Neural progenitor cell (in vitro differentiated cells): Measurements from ENCODE around the gene BCOR. TPM values are rescaled to one million over a fixed set of nuclear protein-coding genes. Genes with fewer than 3 reads are reported as not detected.

ENCODE experiments used
- DNase-seq: peaks from one replicate; pipeline ENCODE4 v3.0.0-alpha.2; 2016; ENCODE audit warnings: low spot score
- H2AFZ ChIP-seq: fragments of 200-600 bp; sonication (generic); replicated peaks from 2 replicates; pipeline ENCODE4 v1.6.1; 2016; ENCODE audit warnings: antibody characterized with exemption
- H3F3A ChIP-seq: fragments of 200-600 bp; sonication (generic); 2 replicates; pipeline ENCODE4 v1.6.1; 2016; ENCODE audit warnings: antibody characterized with exemption, low read depth
- H3K27ac ChIP-seq: fragments of 200-600 bp; sonication (generic); 2 replicates; pipeline ENCODE4 v1.5.1; 2016; ENCODE audit warnings: mild to moderate bottlenecking
- H3K27me3 ChIP-seq: fragments of 200-600 bp; sonication (generic); 2 replicates; pipeline ENCODE4 v1.6.1; 2016; ENCODE audit warnings: mild to moderate bottlenecking, moderate library complexity
- H3K36me3 ChIP-seq: fragments of 200-600 bp; sonication (generic); 2 replicates; pipeline ENCODE4 v1.5.1; 2016
- H3K4me1 ChIP-seq: fragments of 200-600 bp; sonication (generic); 2 replicates; pipeline ENCODE4 v1.6.1; 2016; ENCODE audit warnings: mixed run types
- H3K4me2 ChIP-seq: fragments of 200-600 bp; sonication (generic); 2 replicates; pipeline ENCODE4 v1.6.1; 2016
- H3K4me3 ChIP-seq: fragments of 200-600 bp; sonication (generic); 2 replicates; pipeline ENCODE4 v1.5.1; 2016
- H3K79me2 ChIP-seq: fragments of 200-600 bp; sonication (generic); 2 replicates; pipeline ENCODE4 v1.6.1; 2016; ENCODE audit warnings: low read depth
- H3K9ac ChIP-seq: fragments of 200-600 bp; sonication (generic); 2 replicates; pipeline ENCODE4 v1.6.1; 2016
- H3K9me3 ChIP-seq: fragments of 200-600 bp; sonication (generic); 2 replicates; pipeline ENCODE4 v1.5.1; 2016; ENCODE audit warnings: low read depth
- H4K20me1 ChIP-seq: fragments of 200-600 bp; sonication (generic); 2 replicates; pipeline ENCODE4 v1.6.1; 2016; ENCODE audit warnings: low read depth
- H3K27ac Mint-ChIP-seq: 3 replicates; pipeline ENCODE4 v1.8.0; 2021; ENCODE audit warnings: mixed read lengths
- H3K27me3 Mint-ChIP-seq: 2 replicates; pipeline ENCODE4 v1.8.0; 2022; ENCODE audit warnings: low read depth, mild to moderate bottlenecking, inconsistent platforms, moderate library complexity, mixed read lengths; ENCODE audit not compliant: insufficient read depth
- H3K36me3 Mint-ChIP-seq: 3 replicates; pipeline ENCODE4 v1.8.0; 2021; ENCODE audit warnings: mixed read lengths
- H3K4me1 Mint-ChIP-seq: 3 replicates; pipeline ENCODE4 v1.8.0; 2021; ENCODE audit warnings: mixed read lengths
- H3K4me3 Mint-ChIP-seq: 3 replicates; pipeline ENCODE4 v1.8.0; 2021; ENCODE audit warnings: mild to moderate bottlenecking, moderate library complexity, mixed read lengths
- H3K9me3 Mint-ChIP-seq: 3 replicates; pipeline ENCODE4 v1.8.0; 2020; ENCODE audit warnings: mixed read lengths
- EZH2 ChIP-seq: fragments of 200-600 bp; sonication (generic); IDR thresholded peaks from 2 replicates; pipeline ENCODE4 v1.6.1; 2017; ENCODE audit warnings: antibody characterized with exemption, mild to moderate bottlenecking, moderate library complexity
- EZH2phosphoT487 ChIP-seq: fragments of 200-600 bp; sonication (generic); IDR thresholded peaks from 2 replicates; pipeline ENCODE4 v1.6.1; 2017; ENCODE audit warnings: antibody characterized with exemption
- total RNA-seq: library from RNA; depleted of rRNA; stranded (reverse); fragments of >200 nt; gene quantifications from 2 replicates; pipeline ENCODE4 v1.2.3, GENCODE V29; 2015; ENCODE audit warnings: low replicate concordance
- TF ChIP-seq, protein P1 (sequence below): fragments of 200-600 bp; sonication (generic); IDR thresholded peaks from 2 replicates; pipeline ENCODE4 v1.5.1; 2017; ENCODE audit warnings: antibody characterized with exemption, mild to moderate bottlenecking

Gene BCOR
- total RNA-seq, 1 donor from 2014 or later, result 32.4 TPM

DNA sequence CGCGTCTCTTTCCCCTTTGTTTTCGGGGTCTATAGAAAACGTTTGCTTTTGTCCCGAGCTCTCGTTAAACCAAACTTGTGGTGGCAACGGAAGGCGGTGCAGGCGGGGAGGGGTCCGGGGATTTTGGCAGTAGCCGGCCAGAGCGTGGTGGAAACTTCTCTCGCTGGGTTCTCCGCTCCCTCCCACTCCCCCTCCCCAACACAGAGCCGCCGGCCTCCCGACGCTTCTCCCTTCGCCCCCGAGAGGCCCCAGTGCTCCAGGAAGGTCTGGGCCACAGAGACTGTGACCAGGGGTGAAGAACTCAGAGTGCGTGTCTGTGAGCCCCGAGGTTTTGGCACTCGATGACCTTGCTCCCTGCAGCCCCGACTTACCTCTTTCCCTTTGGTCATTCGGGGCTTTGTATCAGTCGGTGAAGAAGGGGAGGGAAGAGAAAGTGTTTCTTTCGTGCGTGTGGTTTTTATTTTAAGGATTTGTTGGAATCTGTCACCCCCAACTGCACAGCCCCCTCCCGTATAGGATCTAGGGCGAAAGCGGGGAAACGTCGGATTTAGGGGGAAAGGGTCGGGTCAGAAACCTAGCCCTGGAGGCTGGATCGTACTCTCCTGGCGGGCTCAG lies 9.0 kb upstream of the BCOR start:
- H2AFZ ChIP-seq, result no peak overlapping the region
- peak overlapping the region; percentile 73 for H3K4me3 ChIP-seq
- no peak for DNase-seq
- Mint-ChIP-seq H3K4me3 (peak overlapping the region; percentile 84), H3K9me3 (peaks cover 12% of the 10 kb centered on the region), H3K27me3 (peaks cover 13% of the 10 kb centered on the region), H3K4me1 (peaks cover 25% of the 10 kb centered on the region), H3K27ac (peak overlapping the region; percentile 79), H3K36me3 (no peaks in the 10 kb centered on the region)
- H3K9ac ChIP-seq, result no peak overlapping the region
- H3K27me3 ChIP-seq, result peaks cover 64% of the 10 kb centered on the region
- H3K4me2 ChIP-seq, result peak overlapping the region; percentile 92
- H3K27ac ChIP-seq, result no peak overlapping the region
- TF ChIP-seq EZH2, result no peak
- TF ChIP-seq EZH2phosphoT487, result no peak
- TF ChIP-seq, protein P1, sequence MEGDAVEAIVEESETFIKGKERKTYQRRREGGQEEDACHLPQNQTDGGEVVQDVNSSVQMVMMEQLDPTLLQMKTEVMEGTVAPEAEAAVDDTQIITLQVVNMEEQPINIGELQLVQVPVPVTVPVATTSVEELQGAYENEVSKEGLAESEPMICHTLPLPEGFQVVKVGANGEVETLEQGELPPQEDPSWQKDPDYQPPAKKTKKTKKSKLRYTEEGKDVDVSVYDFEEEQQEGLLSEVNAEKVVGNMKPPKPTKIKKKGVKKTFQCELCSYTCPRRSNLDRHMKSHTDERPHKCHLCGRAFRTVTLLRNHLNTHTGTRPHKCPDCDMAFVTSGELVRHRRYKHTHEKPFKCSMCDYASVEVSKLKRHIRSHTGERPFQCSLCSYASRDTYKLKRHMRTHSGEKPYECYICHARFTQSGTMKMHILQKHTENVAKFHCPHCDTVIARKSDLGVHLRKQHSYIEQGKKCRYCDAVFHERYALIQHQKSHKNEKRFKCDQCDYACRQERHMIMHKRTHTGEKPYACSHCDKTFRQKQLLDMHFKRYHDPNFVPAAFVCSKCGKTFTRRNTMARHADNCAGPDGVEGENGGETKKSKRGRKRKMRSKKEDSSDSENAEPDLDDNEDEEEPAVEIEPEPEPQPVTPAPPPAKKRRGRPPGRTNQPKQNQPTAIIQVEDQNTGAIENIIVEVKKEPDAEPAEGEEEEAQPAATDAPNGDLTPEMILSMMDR, result no peak
- H3K36me3 ChIP-seq, result no peaks in the 10 kb centered on the region
- peaks cover 37% of the 10 kb centered on the region for H3K4me1 ChIP-seq
- peaks cover 17% of the 10 kb centered on the region for H4K20me1 ChIP-seq
- H3F3A ChIP-seq, result peaks cover 53% of the 10 kb centered on the region
- H3K9me3 ChIP-seq, result no peaks in the 10 kb centered on the region
- peaks cover 30% of the 10 kb centered on the region for H3K79me2 ChIP-seq

GRCh38 chrX:40105835-40106675 lies 8.3 kb upstream of the BCOR start:
- DNase-seq, result peak; percentile 88
- peak overlapping the region; percentile 73 for H3K4me3 ChIP-seq
- no peak for TF ChIP-seq EZH2phosphoT487
- TF ChIP-seq, protein P1, result no peak
- TF ChIP-seq EZH2, result no peak
- H3F3A ChIP-seq, result peaks cover 56% of the 10 kb centered on the region
- Mint-ChIP-seq H3K4me3 (peak overlapping the region; percentile 84), H3K36me3 (no peaks in the 10 kb centered on the region), H3K27ac (no peak overlapping the region), H3K27me3 (peaks cover 13% of the 10 kb centered on the region), H3K9me3 (peaks cover 12% of the 10 kb centered on the region), H3K4me1 (peaks cover 33% of the 10 kb centered on the region)
- H2AFZ ChIP-seq, result no peak overlapping the region
- H3K79me2 ChIP-seq, result peaks cover 30% of the 10 kb centered on the region
- peaks cover 24% of the 10 kb centered on the region for H4K20me1 ChIP-seq
- no peak overlapping the region for H3K9ac ChIP-seq
- peaks cover 45% of the 10 kb centered on the region for H3K4me1 ChIP-seq
- no peak overlapping the region for H3K27ac ChIP-seq
- peak overlapping the region; percentile 92 for H3K4me2 ChIP-seq
- no peaks in the 10 kb centered on the region for H3K36me3 ChIP-seq
- peaks cover 58% of the 10 kb centered on the region for H3K27me3 ChIP-seq
- H3K9me3 ChIP-seq, result no peaks in the 10 kb centered on the region

DNA sequence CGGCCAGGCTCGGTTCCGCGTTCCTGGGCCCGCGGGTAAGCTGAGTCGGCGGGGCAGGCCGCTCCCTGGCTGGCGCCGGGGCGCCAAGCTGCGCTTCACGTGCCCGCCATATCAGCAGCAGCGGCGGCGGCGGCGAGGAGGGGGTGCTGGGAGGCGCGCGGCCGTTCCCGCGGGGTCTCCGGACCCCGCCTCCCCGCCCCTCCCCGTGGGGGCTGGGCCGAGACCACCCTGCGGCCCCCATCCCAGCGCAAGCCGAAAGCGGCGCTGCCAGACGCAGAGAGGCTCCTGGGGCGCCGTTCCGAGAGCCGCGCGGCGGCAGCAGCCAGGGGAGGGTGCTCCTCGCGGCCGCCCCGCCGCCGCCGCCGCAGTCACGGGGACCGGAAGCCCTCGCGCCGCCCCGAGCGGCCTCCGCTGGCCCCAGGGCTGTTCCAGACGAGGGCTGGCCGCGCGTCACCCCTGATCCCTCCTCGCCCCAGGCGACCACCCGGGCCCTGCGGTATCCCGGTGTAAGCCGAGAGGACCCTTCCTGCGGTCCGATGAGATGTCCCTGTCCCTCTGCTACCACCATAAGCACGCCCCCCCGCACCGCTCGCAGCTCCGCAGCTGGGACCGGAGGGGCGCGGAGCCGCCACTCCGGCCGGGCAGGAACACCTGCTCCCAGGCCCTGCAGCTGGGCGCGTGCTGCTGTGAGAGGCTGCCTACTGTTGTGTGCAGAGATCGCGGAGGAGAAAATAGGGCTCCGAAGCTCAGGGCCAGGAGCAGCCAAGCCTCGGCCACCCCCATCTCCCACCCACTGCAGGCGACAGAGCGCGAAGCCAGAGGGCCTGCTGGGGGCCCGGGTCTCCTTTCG lies 7.5 kb upstream of the BCOR start:
- Histone ChIP-seq H3K79me2 (peaks cover 29% of the 10 kb centered on the region), H3K4me1 (peaks cover 44% of the 10 kb centered on the region), H3K4me3 (peak overlapping the region; percentile 73), H3K9ac (no peak overlapping the region), H2AFZ (no peak overlapping the region), H3K27ac (no peak overlapping the region), H4K20me1 (peaks cover 31% of the 10 kb centered on the region), H3K4me2 (peak overlapping the region; percentile 92), H3F3A (peaks cover 62% of the 10 kb centered on the region), H3K36me3 (no peaks in the 10 kb centered on the region), H3K9me3 (no peaks in the 10 kb centered on the region), H3K27me3 (peaks cover 61% of the 10 kb centered on the region)
- DNase-seq, result peak; percentile 69
- peaks cover 13% of the 10 kb centered on the region for H3K27me3 Mint-ChIP-seq
- H3K36me3 Mint-ChIP-seq, result no peaks in the 10 kb centered on the region
- peaks cover 37% of the 10 kb centered on the region for H3K4me1 Mint-ChIP-seq
- TF ChIP-seq, protein P1, result no peak
- TF ChIP-seq EZH2phosphoT487 (no peak), EZH2 (no peak)
- H3K27ac Mint-ChIP-seq, result no peak overlapping the region
- H3K9me3 Mint-ChIP-seq, result peaks cover 12% of the 10 kb centered on the region
- H3K4me3 Mint-ChIP-seq, result peak overlapping the region; percentile 77
